Omental fat pad (tissue), 4 donors: ENCODE results near the gene CCDC107. TPM values are rescaled to one million over a fixed set of nuclear protein-coding genes. Genes with fewer than 3 reads are reported as not detected.
"Not testable (repeated sequence)": the region's sequence is repeated elsewhere in the genome, so short reads cannot be mapped to it uniquely, and the experiment has no call there.

Experiments used
- ATAC-seq: fragments of 150-250 bp; one replicate; pipeline ENCODE4 v1.9.1; 2016; ENCODE audit warnings: mild to moderate bottlenecking, moderate library complexity; ENCODE audit not compliant: low FRiP score
- DNase-seq: peaks from one replicate; pipeline ENCODE4 v3.0.0-alpha.2; 2019; ENCODE audit warnings: low spot score
- CTCF ChIP-seq, 3 donors: fragments of 450-650 bp; IDR thresholded peaks; one replicate each; pipeline ENCODE4 v1.5.1; 2016 to 2017; ENCODE audit warnings: antibody characterized with exemption in 3 of 3, mild to moderate bottlenecking in 3 of 3, moderate library complexity in 2 of 3
- total RNA-seq, 4 donors: library from RNA; depleted of rRNA; stranded (reverse); fragments of >200 nt; gene quantifications; one replicate each; pipeline ENCODE4 v1.1.0, GENCODE V29; 2016

The CCDC107 gene
- total RNA-seq, 4 donors from 2014 or later, result 35.8 to 108 (median 52.5) TPM

GRCh38 chr9:35643046-35643445 lies 15.0 kb upstream of the CCDC107 start:
- DNase-seq (no peak), ATAC-seq (no peak)
- no peak for TF ChIP-seq CTCF (IDR thresholded peaks at IDR 0.05)

GRCh38 chr9:35645736-35646135 lies 12.4 kb upstream of the CCDC107 start:
- DNase-seq, ATAC-seq: not testable (repeated sequence)

- peak; percentile 27 for ATAC-seq
- no peak for TF ChIP-seq CTCF (IDR thresholded peaks at IDR 0.05)
- DNase-seq, result no peak
Measured at GRCh38 chr9:35646153-35646532, 11.9 kb upstream of the CCDC107 start.

GRCh38 chr9:35646533-35647265 lies 11.4 kb upstream of the CCDC107 start:
- DNase-seq (peak; percentile 85), ATAC-seq (peak; percentile 95)
- peak in 1 of 3 donors; percentile 92 for TF ChIP-seq CTCF (IDR thresholded peaks at IDR 0.05)

GRCh38 chr9:35649431-35650340 lies 8.4 kb upstream of the CCDC107 start:
- TF ChIP-seq CTCF (IDR thresholded peaks at IDR 0.05), result no peak
- ATAC-seq (no peak), DNase-seq (no peak)

- no peak for ATAC-seq
- TF ChIP-seq CTCF (IDR thresholded peaks at IDR 0.05), result no peak
- DNase-seq, result no peak
Measured at GRCh38 chr9:35650341-35651158, 7.5 kb upstream of the CCDC107 start, which contains the start of gene SIT1. TSS of gene SIT1 (minus strand) at chr9:35650931. CDS start at chr9:35650853, 78 bp downstream.
